IgD-negative memory B cell (primary cell): ENCODE data around the gene MMRN2. TPM values are rescaled to one million over a fixed set of nuclear protein-coding genes. Genes with fewer than 3 reads are reported as not detected.
"Not testable (repeated sequence)": the region's sequence is repeated elsewhere in the genome, so short reads cannot be mapped to it uniquely, and the experiment has no call there.

ENCODE experiments used
- H3K27ac Mint-ChIP-seq, 3 donors: one replicate each; pipeline ENCODE4 v1.8.0; 2020 to 2022; ENCODE audit warnings: mild to moderate bottlenecking in 3 of 3, mixed read lengths in 3 of 3, moderate library complexity in 1 of 3
- H3K27me3 Mint-ChIP-seq: one replicate; pipeline ENCODE4 v1.8.0; 2021; ENCODE audit warnings: mixed read lengths
- H3K36me3 Mint-ChIP-seq: one replicate; pipeline ENCODE4 v1.8.0; 2020; ENCODE audit warnings: mild to moderate bottlenecking, mixed read lengths
- H3K4me1 Mint-ChIP-seq, 3 donors: one replicate each; pipeline ENCODE4 v1.8.0; 2020 to 2022; ENCODE audit warnings: mixed read lengths in 3 of 3, mild to moderate bottlenecking in 1 of 3
- H3K4me3 Mint-ChIP-seq, 4 donors: one replicate each; pipeline ENCODE4 v1.8.0; 2020 to 2022; ENCODE audit warnings: mild to moderate bottlenecking in 4 of 4, mixed read lengths in 4 of 4, moderate library complexity in 3 of 4
- H3K9me3 Mint-ChIP-seq, 3 donors: one replicate each; pipeline ENCODE4 v1.8.0; 2020 to 2021; ENCODE audit warnings: mixed read lengths in 3 of 3, mild to moderate bottlenecking in 1 of 3
- polyA plus RNA-seq: library from polyadenylated mRNA; unstranded; fragments of 300-500 nt; fragmentation: Illumina TruSeq; gene quantifications from one replicate; pipeline ENCODE4 v1.2.3, GENCODE V29; 2021

Gene MMRN2, protein sequence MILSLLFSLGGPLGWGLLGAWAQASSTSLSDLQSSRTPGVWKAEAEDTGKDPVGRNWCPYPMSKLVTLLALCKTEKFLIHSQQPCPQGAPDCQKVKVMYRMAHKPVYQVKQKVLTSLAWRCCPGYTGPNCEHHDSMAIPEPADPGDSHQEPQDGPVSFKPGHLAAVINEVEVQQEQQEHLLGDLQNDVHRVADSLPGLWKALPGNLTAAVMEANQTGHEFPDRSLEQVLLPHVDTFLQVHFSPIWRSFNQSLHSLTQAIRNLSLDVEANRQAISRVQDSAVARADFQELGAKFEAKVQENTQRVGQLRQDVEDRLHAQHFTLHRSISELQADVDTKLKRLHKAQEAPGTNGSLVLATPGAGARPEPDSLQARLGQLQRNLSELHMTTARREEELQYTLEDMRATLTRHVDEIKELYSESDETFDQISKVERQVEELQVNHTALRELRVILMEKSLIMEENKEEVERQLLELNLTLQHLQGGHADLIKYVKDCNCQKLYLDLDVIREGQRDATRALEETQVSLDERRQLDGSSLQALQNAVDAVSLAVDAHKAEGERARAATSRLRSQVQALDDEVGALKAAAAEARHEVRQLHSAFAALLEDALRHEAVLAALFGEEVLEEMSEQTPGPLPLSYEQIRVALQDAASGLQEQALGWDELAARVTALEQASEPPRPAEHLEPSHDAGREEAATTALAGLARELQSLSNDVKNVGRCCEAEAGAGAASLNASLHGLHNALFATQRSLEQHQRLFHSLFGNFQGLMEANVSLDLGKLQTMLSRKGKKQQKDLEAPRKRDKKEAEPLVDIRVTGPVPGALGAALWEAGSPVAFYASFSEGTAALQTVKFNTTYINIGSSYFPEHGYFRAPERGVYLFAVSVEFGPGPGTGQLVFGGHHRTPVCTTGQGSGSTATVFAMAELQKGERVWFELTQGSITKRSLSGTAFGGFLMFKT
- polyA plus RNA-seq = not detected

DNA sequence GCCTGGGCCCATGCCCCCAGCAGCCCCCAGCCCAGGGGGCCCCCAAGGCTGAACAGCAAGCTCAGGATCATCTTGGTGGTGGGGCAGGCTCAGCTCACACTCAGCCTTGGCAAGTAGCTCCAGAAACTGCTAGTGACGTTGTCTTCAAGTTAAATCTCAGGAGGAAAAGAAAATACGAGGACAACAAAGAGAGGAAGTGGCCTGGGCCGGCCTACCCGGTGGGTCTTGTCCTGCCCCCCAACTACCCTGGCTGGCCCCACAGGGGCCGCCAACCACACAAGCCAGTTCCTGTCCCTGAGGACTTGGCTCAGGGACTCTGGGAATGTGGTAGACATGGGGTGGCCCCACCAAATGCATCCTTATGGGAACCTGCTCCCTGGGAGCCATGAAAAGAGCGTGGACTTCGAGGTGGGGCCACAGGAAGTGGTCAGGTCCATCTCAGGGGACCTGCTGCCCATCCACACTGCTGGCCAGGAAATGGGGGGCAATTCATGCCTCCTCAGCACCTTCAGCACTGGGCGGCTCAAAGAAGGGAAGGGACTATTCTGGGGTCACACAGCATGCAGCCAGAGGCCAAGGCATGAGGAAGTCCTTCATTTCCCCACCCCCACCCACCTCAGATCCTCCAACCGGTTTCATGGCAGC, at the start of gene MMRN2:
MMRN2 (minus strand) TSS at position 145 of the 645 bp plus-strand sequence; CDS start at position 71, 74 bp downstream.
- H3K27me3 Mint-ChIP-seq = peaks cover 8% of the 10 kb centered on the region
- peak within 1 kb of the TSS in 1 of 4 donors; percentile 61 for H3K4me3 Mint-ChIP-seq
- H3K4me1 Mint-ChIP-seq = no peaks in the 10 kb centered on the region
- H3K9me3 Mint-ChIP-seq = peaks cover under 1 to 6% (median 2%) of the 10 kb centered on the region in 3 donors
- peak within 1 kb of the TSS in 1 of 3 donors; percentile 53 for H3K27ac Mint-ChIP-seq
- H3K36me3 Mint-ChIP-seq = no peaks in the 10 kb centered on the region

DNA sequence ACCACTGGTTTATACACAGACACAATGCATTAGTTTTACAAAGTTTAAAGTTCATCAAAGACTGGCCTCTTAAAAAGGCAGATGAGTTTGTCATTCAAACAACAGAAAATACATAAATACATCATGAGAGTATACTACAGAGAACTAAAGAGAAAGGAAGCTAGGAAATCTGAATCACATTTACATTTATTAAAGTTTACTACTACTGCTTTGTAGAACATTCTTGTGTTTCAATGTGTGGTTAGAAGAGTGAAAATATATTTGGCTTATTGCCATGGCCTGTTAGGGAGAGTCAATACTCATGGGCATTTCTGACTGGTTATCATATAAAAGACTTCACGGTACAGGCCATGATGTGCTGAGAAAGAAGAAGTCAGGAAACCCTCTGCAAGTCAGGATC, 49.7 kb upstream of the MMRN2 start:
- H3K27me3 Mint-ChIP-seq, H3K9me3 Mint-ChIP-seq, H3K4me3 Mint-ChIP-seq, H3K36me3 Mint-ChIP-seq, H3K4me1 Mint-ChIP-seq, H3K27ac Mint-ChIP-seq: not testable (repeated sequence)

DNA sequence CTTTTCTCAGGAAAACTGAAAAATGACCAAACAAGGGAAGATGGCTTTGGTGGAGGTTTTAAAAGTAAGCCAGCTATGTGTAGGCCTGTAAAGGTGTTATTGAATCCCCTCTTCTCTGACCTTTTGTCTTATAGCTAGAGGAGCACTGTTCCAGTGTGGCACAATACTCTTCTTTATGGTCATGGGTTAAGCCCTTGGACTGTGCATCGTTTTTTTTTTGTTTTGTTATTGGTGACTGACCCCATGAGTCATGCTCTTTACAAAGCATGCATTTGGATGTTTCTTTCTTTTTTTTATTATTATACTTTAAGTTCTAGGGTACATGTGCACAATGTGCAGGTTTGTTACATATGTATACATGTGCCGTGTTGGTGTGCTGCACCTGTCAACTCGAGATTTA, 43.1 kb upstream of the MMRN2 start:
- Mint-ChIP-seq H3K9me3 (no peaks in the 10 kb centered on the region), H3K4me1 (peaks cover 0 to 4% (median 0%) of the 10 kb centered on the region in 3 donors), H3K27me3 (no peaks in the 10 kb centered on the region), H3K36me3 (no peaks in the 10 kb centered on the region), H3K4me3 (no peak overlapping the region), H3K27ac (no peak overlapping the region)

DNA sequence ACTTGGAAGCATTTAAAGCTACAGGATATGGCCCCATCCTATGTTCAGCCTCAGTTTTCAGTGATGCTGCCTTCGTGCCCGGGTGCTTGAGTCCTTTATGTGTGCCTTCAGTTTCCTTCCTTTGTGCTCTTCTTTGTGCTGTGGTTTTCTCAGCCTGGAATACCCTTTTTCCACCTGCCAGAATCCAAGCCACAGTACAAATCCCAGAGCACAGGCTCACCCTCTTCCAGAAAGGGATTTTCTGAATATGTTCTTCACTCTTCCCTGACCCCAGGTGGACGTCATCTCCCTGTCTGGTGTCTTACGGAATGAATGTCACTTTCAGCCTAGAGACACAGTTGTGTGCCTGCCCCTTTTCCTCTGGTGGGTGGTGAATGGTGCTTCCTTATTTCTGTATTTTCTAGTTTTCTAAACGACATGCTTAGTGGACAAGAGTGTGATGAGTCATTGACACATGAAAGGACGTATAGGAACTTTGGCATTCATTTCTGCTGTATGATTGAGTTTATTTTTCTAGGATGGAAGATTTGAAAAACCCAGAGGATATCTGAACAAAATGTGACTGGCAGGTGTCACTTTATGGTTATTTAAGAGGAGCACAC, 42.5 kb upstream of the MMRN2 start:
- not testable (repeated sequence) for H3K27me3 Mint-ChIP-seq, H3K4me3 Mint-ChIP-seq, H3K36me3 Mint-ChIP-seq, H3K9me3 Mint-ChIP-seq, H3K27ac Mint-ChIP-seq, H3K4me1 Mint-ChIP-seq

DNA sequence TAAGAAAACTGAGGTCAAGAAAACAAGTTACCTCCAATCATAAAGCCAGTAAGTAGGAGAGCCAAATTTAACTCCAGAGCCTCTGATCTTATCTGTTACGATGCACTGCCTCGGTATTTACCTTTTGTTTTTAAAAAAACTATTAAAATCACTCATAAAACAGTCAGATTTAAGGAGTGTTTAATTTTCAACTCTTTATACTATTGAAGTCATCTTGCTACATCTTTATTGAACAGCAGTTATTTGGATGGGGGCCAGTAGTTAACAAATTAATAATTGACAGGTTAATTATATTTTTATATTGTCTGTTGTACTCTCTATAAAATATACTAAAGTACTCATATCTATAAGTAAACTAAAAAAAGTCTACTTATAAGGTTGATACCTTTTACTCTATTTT, 35.5 kb upstream of the MMRN2 start:
- Mint-ChIP-seq H3K9me3 (no peaks in the 10 kb centered on the region), H3K27me3 (peaks cover 10% of the 10 kb centered on the region), H3K4me1 (no peaks in the 10 kb centered on the region), H3K4me3 (no peak overlapping the region), H3K36me3 (peaks cover 2% of the 10 kb centered on the region), H3K27ac (no peak overlapping the region)

DNA sequence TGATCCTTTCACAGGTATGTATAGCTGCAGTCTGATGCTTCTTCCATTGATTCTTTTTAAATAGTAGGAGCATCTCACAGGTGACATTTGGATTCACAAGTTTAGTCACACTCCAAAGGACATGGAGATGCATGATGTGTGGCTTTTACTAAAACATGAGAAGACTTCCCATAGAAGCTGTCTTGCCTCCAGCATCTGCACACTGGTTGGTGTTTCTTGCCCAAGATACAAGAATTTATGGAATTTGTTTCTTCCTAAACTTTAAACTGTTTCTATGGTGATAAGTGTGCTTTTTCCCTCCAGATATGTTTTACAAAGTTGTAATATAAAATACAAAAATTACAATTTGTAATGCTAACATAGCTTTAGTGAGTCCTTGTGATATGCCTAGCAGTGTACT, 35.0 kb upstream of the MMRN2 start:
- Mint-ChIP-seq H3K27ac (no peak overlapping the region), H3K4me1 (no peaks in the 10 kb centered on the region), H3K36me3 (peaks cover 2% of the 10 kb centered on the region), H3K9me3 (no peaks in the 10 kb centered on the region), H3K27me3 (peaks cover 10% of the 10 kb centered on the region), H3K4me3 (no peak overlapping the region)

DNA sequence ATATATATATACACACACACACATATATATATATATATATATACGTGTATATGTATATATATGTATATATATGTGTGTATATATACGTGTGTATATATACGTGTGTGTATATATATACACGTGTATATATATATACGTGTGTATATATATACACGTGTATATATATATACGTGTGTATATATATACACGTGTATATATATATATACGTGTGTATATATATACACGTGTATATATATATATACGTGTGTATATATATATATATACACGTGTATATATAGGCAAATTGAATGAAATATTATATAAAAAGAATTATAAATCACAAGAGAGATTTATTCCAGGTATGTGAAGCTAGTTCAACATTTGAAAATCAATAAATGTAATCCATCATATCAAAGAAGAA, 33.9 kb upstream of the MMRN2 start:
- not testable (repeated sequence) for H3K27ac Mint-ChIP-seq, H3K4me3 Mint-ChIP-seq, H3K9me3 Mint-ChIP-seq, H3K27me3 Mint-ChIP-seq, H3K36me3 Mint-ChIP-seq, H3K4me1 Mint-ChIP-seq

DNA sequence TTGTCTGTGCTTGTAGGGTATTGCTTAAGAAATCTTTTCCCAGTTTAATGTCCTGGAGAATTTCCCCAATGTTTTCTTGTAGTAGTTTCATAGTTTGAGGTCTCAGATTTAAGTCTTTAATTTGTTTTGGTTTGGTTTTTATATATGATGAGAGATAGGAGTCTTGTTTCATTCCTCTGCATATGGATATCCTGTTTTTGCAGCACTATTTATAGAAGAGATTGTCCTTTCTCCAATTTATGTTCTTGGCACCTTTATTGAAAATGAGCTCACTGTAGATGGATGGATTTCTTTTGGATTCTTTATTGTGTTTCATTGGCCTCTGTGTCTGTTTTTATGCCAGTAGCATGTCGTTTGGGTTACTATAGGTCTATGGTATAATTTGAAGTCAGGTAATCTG, 31.1 kb upstream of the MMRN2 start:
- Mint-ChIP-seq H3K27me3 (peaks cover 10% of the 10 kb centered on the region), H3K27ac (no peak overlapping the region), H3K4me3 (no peak overlapping the region), H3K9me3 (no peaks in the 10 kb centered on the region), H3K36me3 (peaks cover 2% of the 10 kb centered on the region), H3K4me1 (no peaks in the 10 kb centered on the region)

DNA sequence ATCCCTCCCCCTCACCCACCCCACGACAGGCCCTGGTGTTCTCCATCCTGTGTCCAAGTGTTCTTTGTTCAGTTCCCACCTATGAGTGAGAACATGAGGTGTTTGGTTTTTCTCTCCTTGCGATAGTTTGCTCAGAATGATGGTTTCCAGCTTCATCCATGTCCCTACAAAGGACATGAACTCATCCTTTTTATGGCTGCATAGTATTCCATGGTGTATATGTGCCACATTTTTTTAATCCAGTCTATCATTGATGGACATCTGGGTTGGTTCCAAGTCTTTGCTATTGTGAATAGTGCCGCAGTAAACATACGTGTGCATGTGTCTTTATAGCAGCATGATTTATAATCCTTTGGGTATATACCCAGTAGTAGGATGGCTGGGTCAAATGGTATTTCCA, 27.1 kb upstream of the MMRN2 start:
- not testable (repeated sequence) for H3K9me3 Mint-ChIP-seq, H3K4me1 Mint-ChIP-seq, H3K4me3 Mint-ChIP-seq, H3K27ac Mint-ChIP-seq, H3K36me3 Mint-ChIP-seq, H3K27me3 Mint-ChIP-seq

DNA sequence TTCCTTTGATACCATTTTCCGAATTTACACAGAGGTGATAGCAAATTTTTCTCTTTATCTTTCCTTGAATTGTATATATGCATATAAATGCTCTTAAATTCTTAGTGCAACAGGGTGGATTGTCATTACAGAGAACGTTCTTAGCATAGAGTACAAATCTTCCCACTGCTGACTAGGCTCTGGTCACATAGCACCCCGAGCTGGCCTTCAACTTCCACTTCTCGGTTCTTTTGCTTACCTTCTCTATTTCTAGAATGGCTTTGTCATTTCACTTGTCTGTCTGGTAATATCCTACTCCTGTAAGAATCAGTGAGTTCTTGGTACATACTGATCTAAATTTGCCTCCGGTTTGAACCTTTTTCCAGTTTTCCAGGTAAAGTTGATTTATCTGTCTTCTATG, 24.3 kb upstream of the MMRN2 start:
- peaks cover 0 to 2% (median 0%) of the 10 kb centered on the region in 3 donors for H3K9me3 Mint-ChIP-seq
- H3K27me3 Mint-ChIP-seq = peaks cover 2% of the 10 kb centered on the region
- H3K27ac Mint-ChIP-seq = no peak overlapping the region
- no peaks in the 10 kb centered on the region for H3K4me1 Mint-ChIP-seq
- no peaks in the 10 kb centered on the region for H3K36me3 Mint-ChIP-seq
- H3K4me3 Mint-ChIP-seq = no peak overlapping the region

DNA sequence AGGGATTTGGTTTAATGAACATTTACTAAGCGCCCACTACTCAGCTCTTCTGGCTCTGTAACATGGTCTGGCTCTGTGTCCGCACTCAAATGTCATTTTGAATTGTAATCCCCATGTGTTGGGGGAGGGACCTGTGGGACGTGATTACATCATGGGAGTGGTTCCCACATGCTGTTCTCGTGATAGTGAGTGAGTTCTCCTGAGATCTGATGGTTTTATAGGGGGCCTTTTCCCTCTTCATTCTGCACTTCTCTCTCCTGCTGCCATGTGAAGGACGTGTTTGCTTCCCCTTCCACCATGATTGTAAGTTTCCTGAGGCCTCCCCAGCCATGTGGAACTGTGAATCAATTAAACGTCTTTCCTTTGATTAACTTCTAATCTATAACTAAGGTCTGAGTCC, 23.6 kb upstream of the MMRN2 start:
- H3K36me3 Mint-ChIP-seq, H3K27ac Mint-ChIP-seq, H3K27me3 Mint-ChIP-seq, H3K4me3 Mint-ChIP-seq, H3K4me1 Mint-ChIP-seq, H3K9me3 Mint-ChIP-seq: not testable (repeated sequence)

DNA sequence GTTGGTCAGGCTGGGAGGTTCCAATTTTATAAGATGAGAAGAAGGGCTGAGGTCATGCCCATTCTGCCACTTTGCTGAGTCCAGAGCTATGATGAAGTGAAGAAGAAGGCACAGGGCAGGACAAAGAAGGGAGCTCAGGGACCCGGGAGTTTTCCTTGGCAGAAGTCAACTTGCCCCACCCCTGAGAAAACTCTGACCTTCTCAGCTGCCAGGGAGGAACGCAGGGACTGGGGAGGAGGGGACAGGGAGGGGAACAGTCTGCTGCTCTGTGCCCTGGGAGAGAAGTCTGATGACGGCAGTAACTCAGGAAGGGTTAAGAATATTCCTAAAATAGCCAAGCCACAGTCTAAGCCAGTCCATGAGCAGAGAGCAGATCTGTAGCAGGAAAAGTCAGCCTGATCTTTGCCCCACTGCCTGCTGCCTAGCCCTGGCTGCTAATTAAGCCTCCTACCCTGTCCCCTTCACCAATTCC, 22.6 kb upstream of the MMRN2 start:
- Mint-ChIP-seq H3K4me3 (no peak overlapping the region), H3K4me1 (no peaks in the 10 kb centered on the region), H3K36me3 (no peaks in the 10 kb centered on the region), H3K9me3 (peaks cover 0 to 2% (median 0%) of the 10 kb centered on the region in 3 donors), H3K27ac (no peak overlapping the region), H3K27me3 (peaks cover 2% of the 10 kb centered on the region)

DNA sequence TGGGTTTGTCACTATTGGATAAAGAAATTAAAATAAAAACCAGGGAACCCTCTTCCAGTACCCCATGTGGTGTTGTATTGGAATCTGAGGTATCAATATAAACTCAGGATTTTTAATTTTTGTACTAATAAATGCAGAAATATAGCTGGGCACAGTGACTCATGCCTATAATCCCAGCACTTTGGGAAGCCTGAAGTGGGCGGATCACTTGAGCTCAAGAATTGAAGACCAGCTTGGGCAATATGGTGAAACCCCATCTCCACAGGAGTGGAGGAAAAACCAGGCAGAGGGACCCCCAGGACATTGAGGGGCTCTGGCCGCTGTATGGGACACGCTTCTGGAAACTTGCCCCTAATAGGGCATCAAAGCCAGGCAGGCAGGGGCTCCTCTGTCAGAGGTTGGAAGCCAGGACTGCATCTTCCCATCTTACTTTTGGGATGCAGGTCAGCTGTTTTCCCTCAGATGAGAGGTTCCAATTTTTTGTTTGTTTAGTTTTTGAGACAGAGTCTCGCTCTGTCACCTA, 21.9 kb upstream of the MMRN2 start:
- Mint-ChIP-seq H3K27me3 (peaks cover 2% of the 10 kb centered on the region), H3K36me3 (no peaks in the 10 kb centered on the region), H3K9me3 (peaks cover 0 to 2% (median 0%) of the 10 kb centered on the region in 3 donors), H3K4me1 (no peaks in the 10 kb centered on the region), H3K27ac (no peak overlapping the region), H3K4me3 (no peak overlapping the region)

DNA sequence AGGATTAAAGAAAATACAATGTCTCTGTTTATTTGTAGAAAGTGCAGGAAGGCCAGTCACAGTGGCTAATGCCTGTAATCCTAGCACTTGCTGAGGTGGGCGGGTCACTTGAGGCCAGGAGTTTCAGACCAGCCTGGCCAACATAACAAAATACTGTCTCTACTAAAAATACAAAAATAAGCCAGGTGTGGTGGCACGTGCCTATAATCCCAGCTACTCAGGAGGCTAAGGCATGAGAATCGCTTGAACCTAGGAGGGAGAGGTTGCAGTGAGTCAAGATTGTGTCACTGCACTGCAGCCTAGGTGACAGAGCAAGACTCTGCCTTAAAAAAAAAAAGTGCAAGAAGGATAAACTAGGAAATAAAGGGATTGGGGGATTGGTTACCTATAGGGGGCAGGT, 21.0 kb upstream of the MMRN2 start:
- not testable (repeated sequence) for H3K9me3 Mint-ChIP-seq, H3K4me1 Mint-ChIP-seq, H3K27ac Mint-ChIP-seq, H3K27me3 Mint-ChIP-seq, H3K36me3 Mint-ChIP-seq, H3K4me3 Mint-ChIP-seq
